Inferior parietal cortex (tissue), 1 donor: ENCODE results near the gene GNA14.
"Not testable (repeated sequence)": the region's sequence is repeated elsewhere in the genome, so short reads cannot be mapped to it uniquely, and the experiment has no call there.

ENCODE experiments used
- DNase-seq: peaks from one replicate; pipeline ENCODE4 v3.0.0-alpha.2; 2016; ENCODE audit errors: extremely low spot score

The GNA14 gene

GRCh38 chr9:77588271-77588937, 59.7 kb downstream of the GNA14 start:
- peak; percentile 44 for DNase-seq

- no peak for DNase-seq
These were observed 60.3 kb downstream of the GNA14 start for GRCh38 chr9:77587851-77588250.

GRCh38 chr9:77587042-77587441, 61.1 kb downstream of the GNA14 start:
- DNase-seq = no peak

GRCh38 chr9:77586591-77586990, 61.5 kb downstream of the GNA14 start:
- no peak for DNase-seq

- no peak for DNase-seq
These were observed 62.8 kb downstream of the GNA14 start for GRCh38 chr9:77585335-77585786.

- not testable (repeated sequence) for DNase-seq
These were observed 63.2 kb downstream of the GNA14 start for GRCh38 chr9:77584927-77585326.

GRCh38 chr9:77582961-77583576, 65.1 kb downstream of the GNA14 start:
- DNase-seq = no peak

GRCh38 chr9:77582525-77582924, 65.6 kb downstream of the GNA14 start:
- no peak for DNase-seq

GRCh38 chr9:77575785-77576184, 72.3 kb downstream of the GNA14 start:
- no peak for DNase-seq

- DNase-seq = no peak
These were observed 78.8 kb downstream of the GNA14 start for GRCh38 chr9:77569335-77569734.

GRCh38 chr9:77563174-77563573, 84.9 kb downstream of the GNA14 start:
- no peak for DNase-seq

GRCh38 chr9:77562019-77562748, 85.9 kb downstream of the GNA14 start:
- no peak for DNase-seq

GRCh38 chr9:77561331-77562018, 86.6 kb downstream of the GNA14 start:
- DNase-seq = no peak

GRCh38 chr9:77556396-77556795, 91.7 kb downstream of the GNA14 start:
- no peak for DNase-seq

- peak; percentile 53 for DNase-seq
These were observed 93.5 kb downstream of the GNA14 start for GRCh38 chr9:77554586-77555105.

- DNase-seq = no peak
These were observed 100.9 kb downstream of the GNA14 start for GRCh38 chr9:77547106-77547730.

GRCh38 chr9:77546376-77546950, 101.7 kb downstream of the GNA14 start:
- DNase-seq = no peak

GRCh38 chr9:77544546-77544945, 103.6 kb downstream of the GNA14 start:
- DNase-seq = no peak

- DNase-seq = no peak
These were observed 104.8 kb downstream of the GNA14 start for GRCh38 chr9:77543131-77543822.

GRCh38 chr9:77541600-77541999, 106.5 kb downstream of the GNA14 start:
- DNase-seq = no peak

GRCh38 chr9:77541055-77541454, 107.1 kb downstream of the GNA14 start:
- DNase-seq = no peak
